ENCODE results near the gene TNNI3K.

TNNI3K gene

GRCh38 chr1:74434321-74434720 is 199.1 kb downstream of the TNNI3K start:
- no peak for DNase-seq (ENCODE audit: low read depth in 2 of 2)

- no peak for DNase-seq (ENCODE audit: low read depth in 2 of 2)
These were observed 200.9 kb downstream of the TNNI3K start for GRCh38 chr1:74436078-74436477.

- no peak for DNase-seq (ENCODE audit: low read depth in 2 of 2)
These were observed 201.8 kb downstream of the TNNI3K start for GRCh38 chr1:74437035-74437434.

- DNase-seq (ENCODE audit: low read depth in 2 of 2): no peak
These were observed 216.8 kb downstream of the TNNI3K start for GRCh38 chr1:74452035-74452434.

- DNase-seq (ENCODE audit: low read depth in 2 of 2): no peak
These were observed 218.1 kb downstream of the TNNI3K start for GRCh38 chr1:74453277-74453676.

GRCh38 chr1:74455390-74455789 is 220.2 kb downstream of the TNNI3K start:
- DNase-seq (ENCODE audit: low read depth in 2 of 2): no peak

GRCh38 chr1:74457253-74457652 is 222.1 kb downstream of the TNNI3K start:
- no peak for DNase-seq (ENCODE audit: low read depth in 2 of 2)

GRCh38 chr1:74463333-74463988 is 228.3 kb downstream of the TNNI3K start:
- DNase-seq (ENCODE audit: low read depth in 2 of 2): peak; percentile 45 to 48

- no peak for DNase-seq (ENCODE audit: low read depth in 2 of 2)
These were observed 228.8 kb downstream of the TNNI3K start for GRCh38 chr1:74464037-74464436.

- DNase-seq (ENCODE audit: low read depth in 2 of 2): no peak
These were observed 230.1 kb downstream of the TNNI3K start for GRCh38 chr1:74465193-74465681.

- DNase-seq (ENCODE audit: low read depth in 2 of 2): no peak
These were observed 232.7 kb downstream of the TNNI3K start for GRCh38 chr1:74467786-74468377.

GRCh38 chr1:74468982-74469603 is 233.9 kb downstream of the TNNI3K start:
- peak; percentile 10 for DNase-seq (ENCODE audit: low read depth in 2 of 2)

- peak; percentile 8 to 12 for DNase-seq (ENCODE audit: low read depth in 2 of 2)
These were observed 235.1 kb downstream of the TNNI3K start for GRCh38 chr1:74470251-74470650.

- peak in 1 of 2 experiments; percentile 2 for DNase-seq (ENCODE audit: low read depth in 2 of 2)
These were observed 235.7 kb downstream of the TNNI3K start for GRCh38 chr1:74470936-74471335.

- DNase-seq (ENCODE audit: low read depth in 2 of 2): no peak
These were observed 236.3 kb downstream of the TNNI3K start for GRCh38 chr1:74471470-74471869.

GRCh38 chr1:74474585-74474984 is 239.4 kb downstream of the TNNI3K start:
- no peak for DNase-seq (ENCODE audit: low read depth in 2 of 2)

- DNase-seq (ENCODE audit: low read depth in 2 of 2): no peak
These were observed 243.8 kb downstream of the TNNI3K start for GRCh38 chr1:74478979-74479378.

- DNase-seq (ENCODE audit: low read depth in 2 of 2): no peak
These were observed 244.9 kb downstream of the TNNI3K start for GRCh38 chr1:74480068-74480467.

GRCh38 chr1:74481607-74482006 is 246.4 kb downstream of the TNNI3K start:
- no peak for DNase-seq (ENCODE audit: low read depth in 2 of 2)

- no peak for DNase-seq (ENCODE audit: low read depth in 2 of 2)
These were observed 250.4 kb downstream of the TNNI3K start for GRCh38 chr1:74485622-74486021.

GRCh38 chr1:74486036-74486435 is 250.8 kb downstream of the TNNI3K start:
- no peak for DNase-seq (ENCODE audit: low read depth in 2 of 2)

GRCh38 chr1:74496669-74497068 is 261.5 kb downstream of the TNNI3K start:
- DNase-seq (ENCODE audit: low read depth in 2 of 2): no peak

GRCh38 chr1:74498901-74499300 is 263.7 kb downstream of the TNNI3K start:
- no peak for DNase-seq (ENCODE audit: low read depth in 2 of 2)
